K562 (cell line): Measurements from ENCODE around the gene PEDS1.

Source experiments
- KLF16 ChIP-seq: IDR thresholded peaks from 2 replicates; pipeline ENCODE4 v1.6.1; 2016; ENCODE audit warnings: antibody characterized with exemption
- MAFF ChIP-seq: IDR thresholded peaks from 2 replicates; pipeline ENCODE4 v1.6.1; 2012; ENCODE audit warnings: low read length, improper control_type of control experiment
- NFE2 ChIP-seq: IDR thresholded peaks from 2 replicates; pipeline ENCODE4 v1.6.1; 2014; ENCODE audit warnings: antibody characterized with exemption, low read depth
- POLR2A ChIP-seq: fragments of 450-650 bp; conservative IDR thresholded peaks from 2 replicates; pipeline ENCODE4 v1.6.1; 2016
- YBX1 ChIP-seq: fragments of 450-650 bp; IDR thresholded peaks from 2 replicates; pipeline ENCODE4 v1.7.1; 2016; ENCODE audit warnings: mild to moderate bottlenecking
- ZNF431 ChIP-seq: sonication (generic); formaldehyde crosslinking; IDR thresholded peaks from 2 replicates; pipeline ENCODE4 v1.8.0; 2022; ENCODE audit warnings: mild to moderate bottlenecking, missing genetic modification reagents
- TF ChIP-seq, protein P1 (sequence below): fragments of 150-350 bp; IDR thresholded peaks from 2 replicates; pipeline ENCODE4 v1.6.1; 2014; ENCODE audit warnings: low read depth, mild to moderate bottlenecking, low read length, borderline replicate concordance
- TF ChIP-seq, protein P2 (sequence below), 2 experiments: fragments of 450-650 bp; IDR thresholded peaks; 2 replicates each; pipeline ENCODE4 v1.6.1; 2016

DNA sequence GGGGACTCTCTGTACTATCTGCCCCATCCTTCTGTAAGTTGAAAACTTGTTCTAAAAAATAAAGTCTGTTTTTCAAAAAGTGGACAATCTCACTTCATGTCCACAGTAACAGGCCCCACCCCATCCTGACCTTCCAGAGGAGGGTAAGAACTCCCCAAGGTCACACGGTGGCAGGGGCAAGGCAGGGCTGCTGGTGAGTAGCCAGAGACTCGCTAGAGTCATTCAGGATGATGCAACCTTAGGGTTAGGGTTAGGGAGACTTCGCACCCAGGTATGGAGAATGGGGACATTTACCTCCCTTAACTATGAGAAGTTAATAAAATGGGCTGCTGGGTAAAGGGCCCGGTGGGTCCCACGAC is 15.4 kb downstream of the PEDS1 start:
- TF ChIP-seq MAFF (no peak), NFE2 (no peak), KLF16 (no peak), YBX1 (no peak), POLR2A (no peak), ZNF431 (no peak)
- TF ChIP-seq, protein P1, sequence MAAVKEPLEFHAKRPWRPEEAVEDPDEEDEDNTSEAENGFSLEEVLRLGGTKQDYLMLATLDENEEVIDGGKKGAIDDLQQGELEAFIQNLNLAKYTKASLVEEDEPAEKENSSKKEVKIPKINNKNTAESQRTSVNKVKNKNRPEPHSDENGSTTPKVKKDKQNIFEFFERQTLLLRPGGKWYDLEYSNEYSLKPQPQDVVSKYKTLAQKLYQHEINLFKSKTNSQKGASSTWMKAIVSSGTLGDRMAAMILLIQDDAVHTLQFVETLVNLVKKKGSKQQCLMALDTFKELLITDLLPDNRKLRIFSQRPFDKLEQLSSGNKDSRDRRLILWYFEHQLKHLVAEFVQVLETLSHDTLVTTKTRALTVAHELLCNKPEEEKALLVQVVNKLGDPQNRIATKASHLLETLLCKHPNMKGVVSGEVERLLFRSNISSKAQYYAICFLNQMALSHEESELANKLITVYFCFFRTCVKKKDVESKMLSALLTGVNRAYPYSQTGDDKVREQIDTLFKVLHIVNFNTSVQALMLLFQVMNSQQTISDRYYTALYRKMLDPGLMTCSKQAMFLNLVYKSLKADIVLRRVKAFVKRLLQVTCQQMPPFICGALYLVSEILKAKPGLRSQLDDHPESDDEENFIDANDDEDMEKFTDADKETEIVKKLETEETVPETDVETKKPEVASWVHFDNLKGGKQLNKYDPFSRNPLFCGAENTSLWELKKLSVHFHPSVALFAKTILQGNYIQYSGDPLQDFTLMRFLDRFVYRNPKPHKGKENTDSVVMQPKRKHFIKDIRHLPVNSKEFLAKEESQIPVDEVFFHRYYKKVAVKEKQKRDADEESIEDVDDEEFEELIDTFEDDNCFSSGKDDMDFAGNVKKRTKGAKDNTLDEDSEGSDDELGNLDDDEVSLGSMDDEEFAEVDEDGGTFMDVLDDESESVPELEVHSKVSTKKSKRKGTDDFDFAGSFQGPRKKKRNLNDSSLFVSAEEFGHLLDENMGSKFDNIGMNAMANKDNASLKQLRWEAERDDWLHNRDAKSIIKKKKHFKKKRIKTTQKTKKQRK, result no peak
- TF ChIP-seq, protein P2, sequence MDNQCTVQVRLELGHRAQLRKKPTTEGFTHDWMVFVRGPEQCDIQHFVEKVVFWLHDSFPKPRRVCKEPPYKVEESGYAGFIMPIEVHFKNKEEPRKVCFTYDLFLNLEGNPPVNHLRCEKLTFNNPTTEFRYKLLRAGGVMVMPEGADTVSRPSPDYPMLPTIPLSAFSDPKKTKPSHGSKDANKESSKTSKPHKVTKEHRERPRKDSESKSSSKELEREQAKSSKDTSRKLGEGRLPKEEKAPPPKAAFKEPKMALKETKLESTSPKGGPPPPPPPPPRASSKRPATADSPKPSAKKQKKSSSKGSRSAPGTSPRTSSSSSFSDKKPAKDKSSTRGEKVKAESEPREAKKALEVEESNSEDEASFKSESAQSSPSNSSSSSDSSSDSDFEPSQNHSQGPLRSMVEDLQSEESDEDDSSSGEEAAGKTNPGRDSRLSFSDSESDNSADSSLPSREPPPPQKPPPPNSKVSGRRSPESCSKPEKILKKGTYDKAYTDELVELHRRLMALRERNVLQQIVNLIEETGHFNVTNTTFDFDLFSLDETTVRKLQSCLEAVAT (IDR thresholded peaks at IDR 0.05), result no peak
